RWPE1 (cell line): Measurements from ENCODE around the gene SLC25A25.
"Not testable (repeated sequence)": the region's sequence is repeated elsewhere in the genome, so short reads cannot be mapped to it uniquely, and the experiment has no call there.

Source experiments
- CTCF ChIA-PET: fragments of 350-600 bp; sonication (Branson Sonifier 250); formaldehyde crosslinking; extraction: SDS; loops from one replicate; lab custom pipeline; 2021; lab: Yijun Ruan, JAX
- POLR2A ChIA-PET: fragments of 400-600 bp; formaldehyde crosslinking; extraction: SDS; loops from one replicate; lab custom pipeline; 2020; ENCODE audit warnings: antibody characterized with exemption; ENCODE audit not compliant: low non-redundant PET; lab: Yijun Ruan, JAX
- DNase-seq: peaks from one replicate; pipeline ENCODE4 v3.0.0; 2012; ENCODE audit warnings: low spot score
- H3K27ac ChIP-seq: fragments of 450-650 bp; 2 replicates; pipeline ENCODE4 v1.5.1; 2017
- CTCF ChIP-seq: fragments of 450-650 bp; conservative IDR thresholded peaks from 2 replicates; pipeline ENCODE4 v1.5.1; 2017; ENCODE audit warnings: low read depth, mild to moderate bottlenecking

Gene SLC25A25

GRCh38 chr9:128042043-128042442 is 26.0 kb upstream of the SLC25A25 start:
- no peak overlapping the region for H3K27ac ChIP-seq
- ChIA-PET POLR2A (interaction anchor here (1.1 kb wide), 1 partner anchor 25 kb away, joined by 5 read pairs; the partner anchor contains the start of gene NAIF1), CTCF (interaction anchor here (0.7 to 1.0 kb wide), 2 partner anchors 16 to 98 kb away, joined by 3 to 7 read pairs; no protein-coding TSS in a partner anchor)
- no peak for TF ChIP-seq CTCF
- DNase-seq = no peak

GRCh38 chr9:128043467-128043868 is 24.6 kb upstream of the SLC25A25 start:
- H3K27ac ChIP-seq = no peak overlapping the region
- ChIA-PET CTCF (interaction anchor here (0.6 to 1.4 kb wide), 2 partner anchors 8 to 40 kb away, joined by 4 to 5 read pairs; no protein-coding TSS in a partner anchor), POLR2A (no interaction called here)
- no peak for DNase-seq
- TF ChIP-seq CTCF = no peak

- POLR2A ChIA-PET, H3K27ac ChIP-seq, DNase-seq: not testable (repeated sequence)
- CTCF ChIA-PET = interaction anchor here (0.6 to 2.1 kb wide), 3 partner anchors 10 to 101 kb away, joined by 3 to 17 read pairs (median 3); no protein-coding TSS in a partner anchor
Measured at GRCh38 chr9:128045409-128045808, 22.6 kb upstream of the SLC25A25 start.

- POLR2A ChIA-PET = no interaction called here
- H3K27ac ChIP-seq = no peak overlapping the region
- DNase-seq = no peak
- CTCF ChIA-PET = interaction anchor here (0.6 to 2.1 kb wide), 3 partner anchors 11 to 102 kb away, joined by 3 to 17 read pairs (median 3); no protein-coding TSS in a partner anchor
- no peak for TF ChIP-seq CTCF
Measured at GRCh38 chr9:128045831-128046230, 22.2 kb upstream of the SLC25A25 start.

GRCh38 chr9:128047231-128047630 is 20.8 kb upstream of the SLC25A25 start:
- no peak for DNase-seq
- POLR2A ChIA-PET = no interaction called here
- no peak for TF ChIP-seq CTCF
- CTCF ChIA-PET = interaction anchor here (1.7 to 2.1 kb wide), 2 partner anchors 12 to 105 kb away, joined by 8 to 17 read pairs; no protein-coding TSS in a partner anchor
- no peak overlapping the region for H3K27ac ChIP-seq

- no peak for TF ChIP-seq CTCF
- ChIA-PET POLR2A (interaction anchor here (0.7 kb wide), 1 partner anchor 20 kb away, joined by 4 read pairs; the partner anchor contains the start of gene SLC25A25), CTCF (interaction anchor here (0.6 kb wide), 1 partner anchor 264 kb away, joined by 3 read pairs; no protein-coding TSS in a partner anchor)
- no peak overlapping the region for H3K27ac ChIP-seq
- peak; percentile 42 for DNase-seq
Measured at GRCh38 chr9:128048663-128049062, 19.4 kb upstream of the SLC25A25 start.

GRCh38 chr9:128049843-128050242 is 18.2 kb upstream of the SLC25A25 start:
- CTCF ChIA-PET = interaction anchor here (0.7 to 1.3 kb wide), 3 partner anchors 31 to 106 kb away, joined by 3 to 6 read pairs (median 4); no protein-coding TSS in a partner anchor
- peak overlapping the region; percentile 51 for H3K27ac ChIP-seq
- no peak for DNase-seq
- TF ChIP-seq CTCF = no peak
- POLR2A ChIA-PET = no interaction called here
